Stimulated activated CD8-positive, alpha-beta memory T cell treated with anti-CD3 and anti-CD28 coated beads, Interleukin-15, amount 100 ng/mL, for 4 hours (primary cell): Measurements from ENCODE around the gene HOMEZ.

Experiments
- DNase-seq, 2 donors: peaks; one replicate each; pipeline ENCODE4 v3.0.0-alpha.2; 2020; ENCODE audit warnings: low read depth in 2 of 2

The HOMEZ gene

GRCh38 chr14:23307687-23308644, 22.0 kb upstream of the HOMEZ start:
- DNase-seq, result no peak

GRCh38 chr14:23307146-23307530, 21.2 kb upstream of the HOMEZ start:
- no peak for DNase-seq

- no peak for DNase-seq
Measured at GRCh38 chr14:23306412-23307145, 20.6 kb upstream of the HOMEZ start, which contains the start of gene BCL2L2. Gene BCL2L2 (plus strand): TSS chr14:23306833. CDS start chr14:23307768, 935 bp downstream.

DNA sequence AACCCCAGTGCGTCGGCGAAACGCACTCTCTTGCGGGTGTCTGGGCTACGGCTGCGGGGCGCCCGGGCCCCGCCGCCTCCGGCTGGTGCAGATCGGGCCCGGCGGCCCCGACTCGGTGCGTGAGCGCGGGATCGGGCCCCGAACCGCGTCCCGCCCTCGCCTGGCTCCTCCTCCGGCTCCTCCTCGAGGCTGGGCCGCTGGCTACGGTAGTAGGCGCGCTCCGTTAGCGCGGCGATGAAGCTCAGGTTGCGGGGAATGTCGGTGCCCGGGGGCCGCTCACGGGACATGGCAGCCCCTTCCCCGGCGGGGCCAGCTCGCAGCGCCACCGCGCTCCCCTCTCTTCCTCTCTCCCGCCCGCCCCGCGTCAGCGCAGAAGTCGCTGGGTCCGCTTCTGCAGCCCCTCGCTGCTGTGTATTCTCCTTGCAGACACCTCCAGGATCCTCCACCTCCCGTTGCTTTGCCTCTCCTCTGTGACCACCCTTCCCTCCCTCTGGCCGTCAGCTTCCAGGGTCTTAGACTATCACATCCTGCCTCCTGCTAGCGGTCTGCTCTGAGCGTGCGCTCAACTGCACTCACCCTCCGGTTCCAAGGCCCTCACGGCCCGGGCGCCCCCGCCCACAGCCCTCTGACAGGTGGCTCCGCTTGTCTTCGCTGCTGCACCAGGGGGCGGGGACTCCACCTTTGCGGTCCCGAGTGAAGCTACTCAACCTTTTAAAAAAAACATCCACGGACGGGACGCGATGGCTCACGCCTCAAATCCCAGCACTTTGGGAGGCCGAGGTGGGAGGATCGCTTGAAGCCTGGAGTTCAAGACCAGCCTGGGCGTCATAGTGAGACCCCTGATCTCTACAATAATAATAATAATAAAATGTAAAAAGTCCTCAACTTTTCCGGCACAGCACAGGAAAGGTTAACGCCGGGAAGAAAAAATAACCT, 16.6 kb upstream of the HOMEZ start, which contains the start of gene PPP1R3E:
TSS of gene PPP1R3E (minus strand) at position 570 of the 936 bp plus-strand sequence. CDS start at position 287, 283 bp downstream.
- peak; percentile 69 to 83 for DNase-seq

GRCh38 chr14:23301969-23302289, 16.0 kb upstream of the HOMEZ start:
- DNase-seq, result no peak

DNA sequence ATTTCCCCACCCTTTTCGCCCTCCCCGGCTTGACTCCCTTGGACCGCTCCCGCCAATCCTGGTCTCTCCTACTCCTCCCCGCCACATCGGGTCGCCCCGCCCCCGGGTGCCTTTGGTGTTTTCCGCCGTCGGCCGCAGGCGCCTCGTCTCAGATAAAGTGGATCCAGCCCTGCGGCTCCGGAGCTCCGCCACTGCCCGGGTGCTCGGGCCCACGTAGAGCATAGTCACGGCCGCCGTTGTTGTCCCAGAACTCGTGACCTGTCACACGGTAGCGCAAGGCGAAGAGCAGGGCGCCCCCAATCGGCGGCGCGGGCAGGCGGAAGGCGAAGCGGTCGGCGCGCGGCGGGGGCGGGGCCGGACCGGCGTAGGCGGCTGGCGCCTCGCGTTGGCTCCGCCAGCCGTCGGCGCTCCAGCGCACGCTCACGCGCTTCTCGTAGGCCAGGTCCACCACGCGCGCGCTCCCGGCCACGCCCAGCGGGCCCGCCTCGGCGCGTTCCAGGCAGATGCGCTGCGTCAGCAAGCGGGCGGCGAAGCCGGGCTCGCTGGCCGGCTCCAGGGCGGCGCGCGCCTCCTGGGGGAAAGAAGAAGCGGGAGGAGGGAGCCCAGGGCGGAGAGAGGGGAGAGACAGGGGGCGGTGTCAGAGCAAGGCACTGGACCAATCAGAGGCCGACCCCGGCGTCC, 15.5 kb upstream of the HOMEZ start:
- peak; percentile 92 to 98 for DNase-seq

DNA sequence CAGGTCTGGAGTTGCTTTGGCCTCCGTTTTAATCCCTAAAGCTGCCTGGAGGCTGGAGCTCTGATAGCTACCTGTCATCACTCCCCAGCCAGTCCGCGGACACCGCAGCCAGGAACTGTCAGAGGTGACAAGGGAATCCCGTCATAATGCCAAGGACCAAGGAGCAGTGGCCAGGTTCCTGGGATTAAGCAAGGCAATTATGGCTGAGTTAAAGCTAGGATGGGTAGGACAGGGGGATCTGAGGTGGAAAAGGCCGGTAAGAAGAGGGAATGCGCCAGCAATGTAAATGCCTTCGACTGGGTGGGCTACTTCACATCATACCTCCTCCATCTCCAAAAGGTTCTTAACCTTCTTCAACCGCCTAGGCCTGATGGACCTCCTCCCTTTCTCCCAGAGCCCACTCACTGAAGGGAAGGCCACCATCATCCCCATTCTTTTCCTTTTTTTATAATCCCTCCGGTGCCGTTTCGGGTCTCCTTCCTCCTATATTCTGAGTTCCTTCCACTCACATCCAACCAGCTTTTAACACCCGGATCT, 14.8 kb upstream of the HOMEZ start:
- no peak for DNase-seq

GRCh38 chr14:23299986-23300686, 14.2 kb upstream of the HOMEZ start:
- DNase-seq, result no peak

DNA sequence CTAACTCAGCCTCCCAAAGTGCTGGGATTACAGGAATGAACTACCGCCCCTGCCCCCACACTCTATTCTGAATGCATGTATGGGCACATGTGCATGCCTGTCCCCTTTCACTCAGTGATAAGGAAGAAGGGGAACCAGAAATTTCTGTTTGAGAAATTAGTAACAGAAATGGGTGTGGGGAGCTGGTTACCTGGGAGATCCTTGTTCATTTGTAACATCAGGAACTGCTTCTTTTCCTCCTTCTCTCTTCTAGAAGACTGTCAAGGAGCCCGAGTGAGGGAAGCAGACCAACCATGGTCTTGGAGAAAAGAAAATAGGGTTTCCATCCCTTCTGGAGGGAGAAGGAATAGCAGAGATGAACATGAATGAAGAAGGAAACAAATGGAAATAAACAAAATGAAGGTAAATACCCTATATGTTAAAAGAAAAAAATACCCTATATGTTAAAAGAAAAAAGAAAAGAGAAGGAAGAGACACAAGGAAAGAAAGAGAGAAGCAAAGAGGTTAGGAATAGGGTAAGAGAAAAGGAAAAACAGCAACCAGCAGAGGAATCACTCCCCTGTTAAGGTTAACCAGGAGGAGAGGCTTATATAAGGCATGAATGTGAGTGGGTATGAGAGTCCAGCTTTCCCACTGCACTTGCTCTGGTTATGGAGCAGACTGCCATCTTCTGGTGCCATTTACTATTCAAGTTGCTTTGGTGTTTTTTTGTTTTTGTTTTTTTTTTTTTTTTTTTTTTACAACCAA, 13.5 kb upstream of the HOMEZ start:
- no peak for DNase-seq

- DNase-seq, result no peak
Measured at GRCh38 chr14:23297611-23298277, 11.8 kb upstream of the HOMEZ start.

DNA sequence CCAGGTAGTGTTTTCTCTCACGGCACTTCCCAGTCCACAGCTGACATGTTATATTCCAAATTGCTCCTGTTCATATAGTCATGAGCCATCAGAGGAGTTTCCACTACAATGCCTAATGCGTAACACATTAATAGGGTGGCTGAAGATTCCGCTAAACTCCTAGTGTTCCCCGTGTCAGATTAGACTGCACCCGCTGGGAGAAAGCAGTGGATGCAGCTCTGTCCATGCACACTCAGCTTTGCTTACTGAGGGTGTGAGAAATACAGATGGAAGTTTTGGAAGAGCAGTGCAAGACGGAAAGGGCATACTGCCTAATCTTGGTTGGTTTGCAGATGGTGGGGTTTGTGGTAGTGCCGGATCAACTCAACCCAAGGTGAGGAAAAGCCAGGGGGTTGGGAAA, 11.2 kb upstream of the HOMEZ start:
- DNase-seq, result no peak

DNA sequence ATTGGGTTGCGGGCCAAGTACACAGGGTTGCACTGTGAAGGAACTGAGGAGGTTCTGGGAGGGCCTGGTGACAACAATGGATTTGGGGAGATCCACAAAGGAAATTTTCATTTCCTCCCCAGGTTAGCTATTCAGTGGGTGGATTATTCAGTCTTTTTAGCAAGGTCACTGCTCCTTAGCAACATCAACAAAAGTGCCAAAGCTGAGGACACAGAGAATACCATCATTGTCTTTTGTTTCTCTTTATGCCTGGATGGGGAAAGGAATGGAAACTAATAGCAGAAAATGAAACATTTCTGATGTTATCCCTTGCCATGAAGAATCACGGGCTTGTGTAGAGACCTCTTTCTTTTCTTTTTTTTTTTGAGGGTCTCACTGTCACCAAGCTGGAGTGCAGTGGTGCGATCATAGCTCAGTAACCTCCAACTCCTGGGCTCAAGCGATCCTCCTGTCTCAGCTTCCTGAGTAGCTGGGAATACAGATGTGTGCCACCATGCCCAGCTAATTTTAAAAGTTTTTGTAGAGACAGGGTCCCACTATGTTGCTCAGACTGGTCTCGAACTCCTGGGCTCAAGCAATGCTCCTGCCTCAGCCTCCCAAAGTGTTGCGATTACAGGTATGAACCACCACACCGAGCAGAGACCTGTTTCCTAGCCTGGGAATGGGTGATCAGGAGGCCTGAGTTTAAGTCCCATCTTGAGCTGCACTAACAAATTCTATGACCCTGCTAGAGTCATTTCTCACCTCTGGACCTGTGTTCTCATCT, 10.3 kb upstream of the HOMEZ start:
- no peak for DNase-seq

DNA sequence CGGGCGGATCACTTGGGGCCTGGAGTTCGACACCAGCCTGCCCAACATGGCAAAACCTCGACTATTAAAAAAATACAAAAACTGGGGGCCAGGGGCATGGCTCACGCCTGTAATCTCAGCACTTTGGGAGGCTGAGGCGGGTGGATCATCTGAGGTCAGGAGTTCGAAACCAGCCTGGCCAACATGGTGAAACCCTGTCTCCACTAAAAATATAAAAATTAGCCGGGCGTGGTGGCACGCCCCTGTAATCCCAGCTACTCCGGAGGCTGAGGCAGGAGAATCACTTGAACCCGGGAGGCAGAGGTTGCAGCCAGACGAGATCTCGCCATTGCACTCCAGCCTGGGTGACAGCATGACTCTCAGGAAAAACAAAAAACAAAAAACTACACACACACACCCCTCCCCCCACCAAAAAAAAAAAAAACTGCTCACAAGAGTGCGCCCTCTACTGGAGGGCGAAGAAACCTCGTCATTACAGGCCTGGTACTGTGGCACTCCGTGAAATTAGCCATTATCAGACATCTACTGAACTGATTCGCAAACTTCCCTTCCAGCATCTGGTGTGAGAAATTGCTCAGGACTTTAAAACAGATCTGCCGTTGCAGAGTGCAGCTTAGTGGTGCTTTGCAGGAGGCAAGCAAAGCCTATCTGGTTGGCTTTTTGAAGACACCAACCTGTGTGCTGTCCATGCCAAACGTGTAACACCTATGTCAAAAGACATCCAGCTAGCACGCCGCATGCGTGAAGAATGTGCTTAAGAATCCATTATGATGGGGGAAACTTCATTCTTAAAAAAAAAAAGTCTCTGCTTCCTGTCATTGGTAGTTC, 9.0 kb upstream of the HOMEZ start:
- DNase-seq, result no peak

DNA sequence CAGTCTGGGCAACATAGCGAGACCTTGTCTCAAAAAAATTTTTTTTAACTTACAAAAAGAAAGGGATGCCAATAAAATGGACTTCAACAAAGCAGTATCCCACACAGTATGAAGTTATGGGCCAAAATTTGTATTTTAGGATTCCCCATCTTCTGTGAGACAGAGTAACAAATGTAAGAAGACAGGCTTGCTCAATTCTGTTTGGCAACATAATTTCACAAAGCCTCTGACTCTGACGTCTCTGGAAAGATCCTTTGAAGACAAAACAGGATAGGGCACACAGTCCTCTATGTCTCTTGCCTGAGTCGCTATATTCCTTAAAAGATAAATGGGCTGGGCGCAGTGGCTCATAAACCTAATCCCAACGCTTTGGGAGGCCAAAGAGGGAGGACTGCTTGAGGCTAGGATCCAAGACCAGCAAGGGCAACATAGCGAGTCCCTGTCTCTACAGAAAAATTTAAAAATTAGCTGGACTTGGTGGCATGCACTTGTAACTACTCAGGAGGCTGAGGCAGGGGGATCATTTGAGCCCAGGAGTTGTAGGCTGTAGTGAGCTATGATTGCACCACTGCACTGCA, 1.1 kb upstream of the HOMEZ start:
- no peak for DNase-seq

GRCh38 chr14:23285530-23286019, 357 bp downstream of the HOMEZ start:
- DNase-seq, result no peak

- DNase-seq, result no peak
Measured at GRCh38 chr14:23284654-23285529, 1.0 kb downstream of the HOMEZ start.
